Astrocyte (in vitro differentiated cells and primary cell): Measurements from ENCODE around the gene MKKS. TPM values are rescaled to one million over a fixed set of nuclear protein-coding genes. Genes with fewer than 3 reads are reported as not detected.

Experiments used
- DNase-seq: peaks from one replicate; pipeline ENCODE4 v3.0.0-alpha.2; 2010; ENCODE audit warnings: low read depth
- FAIRE-seq: peaks from 2 replicates; lab custom pipeline; 2011; peaks lifted over from hg19 to GRCh38; lab: Jason Lieb, UNC
- H2AFZ ChIP-seq: 2 replicates; pipeline ENCODE4 v1.6.0; 2012; ENCODE audit warnings: low read depth, low read length, inconsistent platforms
- H3K27ac ChIP-seq: 2 replicates; pipeline ENCODE4 v1.5.1; 2011; ENCODE audit warnings: low read depth, low read length, inconsistent platforms
- H3K27me3 ChIP-seq: 2 replicates; pipeline ENCODE4 v1.6.0; 2011; ENCODE audit warnings: low read length, inconsistent platforms; ENCODE audit not compliant: insufficient read depth
- H3K36me3 ChIP-seq: 2 replicates; pipeline ENCODE4 v1.5.1; 2011; ENCODE audit warnings: low read length, inconsistent platforms; ENCODE audit not compliant: insufficient read depth
- H3K4me1 ChIP-seq: 2 replicates; pipeline ENCODE4 v1.5.1; 2011; ENCODE audit warnings: low read length, inconsistent platforms; ENCODE audit not compliant: insufficient read depth
- H3K4me2 ChIP-seq: 2 replicates; pipeline ENCODE4 v1.6.0; 2012; ENCODE audit warnings: low read length, inconsistent platforms
- H3K4me3 ChIP-seq: 2 replicates; pipeline ENCODE4 v1.5.1; 2011; ENCODE audit warnings: low read depth, mild to moderate bottlenecking, low read length, inconsistent platforms; ENCODE audit not compliant: insufficient read depth
- H3K79me2 ChIP-seq: 2 replicates; pipeline ENCODE4 v1.6.0; 2012; ENCODE audit warnings: mild to moderate bottlenecking, low read length, inconsistent platforms; ENCODE audit not compliant: insufficient read depth
- H3K9ac ChIP-seq: 2 replicates; pipeline ENCODE4 v1.6.0; 2012; ENCODE audit warnings: mild to moderate bottlenecking, low read length, inconsistent platforms
- H3K9me3 ChIP-seq: 2 replicates; pipeline ENCODE4 v1.5.1; 2012; ENCODE audit warnings: low read depth, mild to moderate bottlenecking, low read length, inconsistent platforms; ENCODE audit not compliant: insufficient read depth
- H4K20me1 ChIP-seq: 2 replicates; pipeline ENCODE4 v1.6.0; 2012; ENCODE audit warnings: low read length, inconsistent platforms; ENCODE audit not compliant: insufficient read depth
- H3K27ac Mint-ChIP-seq: one replicate; pipeline ENCODE4 v1.8.0; 2021; ENCODE audit warnings: mild to moderate bottlenecking, mixed read lengths; ENCODE audit not compliant: unreplicated experiment
- H3K27me3 Mint-ChIP-seq: one replicate; pipeline ENCODE4 v1.8.0; 2021; ENCODE audit warnings: low read depth, mixed read lengths; ENCODE audit not compliant: unreplicated experiment
- H3K36me3 Mint-ChIP-seq: one replicate; pipeline ENCODE4 v1.8.0; 2021; ENCODE audit warnings: low read depth, mixed read lengths; ENCODE audit not compliant: unreplicated experiment
- H3K4me1 Mint-ChIP-seq: one replicate; pipeline ENCODE4 v1.8.0; 2021; ENCODE audit warnings: low read depth, mixed read lengths; ENCODE audit not compliant: unreplicated experiment
- H3K4me3 Mint-ChIP-seq: one replicate; pipeline ENCODE4 v1.8.0; 2021; ENCODE audit warnings: mild to moderate bottlenecking, moderate library complexity, mixed read lengths; ENCODE audit not compliant: unreplicated experiment
- H3K9me3 Mint-ChIP-seq: one replicate; pipeline ENCODE4 v1.8.0; 2021; ENCODE audit warnings: mild to moderate bottlenecking, mixed read lengths; ENCODE audit not compliant: unreplicated experiment
- CTCF ChIP-seq: IDR thresholded peaks from 2 replicates; pipeline ENCODE4 v1.5.1; 2011; ENCODE audit warnings: low read depth, mild to moderate bottlenecking, inconsistent platforms, low read length, moderate library complexity; ENCODE audit not compliant: insufficient read depth
- EZH2 ChIP-seq: IDR thresholded peaks from 2 replicates; pipeline ENCODE4 v1.6.1; 2012; ENCODE audit warnings: mild to moderate bottlenecking, low read length, inconsistent platforms; ENCODE audit not compliant: insufficient read depth
- total RNA-seq: library from RNA; stranded (reverse); gene quantifications from 2 replicates; pipeline ENCODE4 v1.2.1, GENCODE V29; 2021

Gene MKKS
- total RNA-seq, 1 donor from 2014 or later, result 13.4 TPM

- DNase-seq, result no peak
- H3K27ac Mint-ChIP-seq, result no peak overlapping the region
Measured at GRCh38 chr20:10371467-10371866, 62.6 kb downstream of the MKKS start.

GRCh38 chr20:10370091-10370887 is 63.7 kb downstream of the MKKS start:
- FAIRE-seq (no peak), DNase-seq (peak; percentile 76)
- H3K4me1 Mint-ChIP-seq, result peaks cover 9% of the 10 kb centered on the region
- no peak overlapping the region for H2AFZ ChIP-seq
- peak overlapping the region; percentile 47 for H3K4me2 ChIP-seq
- no peaks in the 10 kb centered on the region for H3K79me2 ChIP-seq
- H3K9ac ChIP-seq, result peak overlapping the region; percentile 15
- no peaks in the 10 kb centered on the region for H3K36me3 Mint-ChIP-seq
- no peaks in the 10 kb centered on the region for H3K9me3 ChIP-seq
- H3K4me1 ChIP-seq, result peaks cover 10% of the 10 kb centered on the region
- H3K9me3 Mint-ChIP-seq, result no peaks in the 10 kb centered on the region
- no peak for TF ChIP-seq CTCF
- TF ChIP-seq EZH2, result no peak
- H3K27me3 ChIP-seq, result no peaks in the 10 kb centered on the region
- no peaks in the 10 kb centered on the region for H4K20me1 ChIP-seq
- no peak overlapping the region for H3K4me3 ChIP-seq
- no peak overlapping the region for H3K4me3 Mint-ChIP-seq
- H3K27ac ChIP-seq, result peak overlapping the region; percentile 15
- H3K36me3 ChIP-seq, result no peaks in the 10 kb centered on the region
- H3K27me3 Mint-ChIP-seq, result no peaks in the 10 kb centered on the region
- H3K27ac Mint-ChIP-seq, result no peak overlapping the region

More at GRCh38 chr20:10371467-10371866, 62.6 kb downstream of the MKKS start:
- H3K4me3 ChIP-seq, result no peak overlapping the region
- H3K4me2 ChIP-seq, result no peak overlapping the region
- H3K79me2 ChIP-seq, result no peaks in the 10 kb centered on the region
- Mint-ChIP-seq H3K4me1 (peaks cover 13% of the 10 kb centered on the region), H3K4me3 (no peak overlapping the region), H3K27me3 (no peaks in the 10 kb centered on the region), H3K9me3 (no peaks in the 10 kb centered on the region), H3K36me3 (no peaks in the 10 kb centered on the region)
- peaks cover 16% of the 10 kb centered on the region for H3K4me1 ChIP-seq
- TF ChIP-seq EZH2 (no peak), CTCF (no peak)
- no peaks in the 10 kb centered on the region for H3K27me3 ChIP-seq
- no peaks in the 10 kb centered on the region for H4K20me1 ChIP-seq
- no peak overlapping the region for H3K27ac ChIP-seq
- no peak overlapping the region for H2AFZ ChIP-seq
- no peaks in the 10 kb centered on the region for H3K36me3 ChIP-seq
- FAIRE-seq, result no peak
- no peaks in the 10 kb centered on the region for H3K9me3 ChIP-seq
- no peak overlapping the region for H3K9ac ChIP-seq

- peak overlapping the region; percentile 15 for H3K27ac ChIP-seq
- H3K27ac Mint-ChIP-seq, result no peak overlapping the region
- peak overlapping the region; percentile 47 for H3K4me2 ChIP-seq
- no peak overlapping the region for H3K4me3 ChIP-seq
- H3K4me3 Mint-ChIP-seq, result no peak overlapping the region
- H3K4me1 Mint-ChIP-seq, result peaks cover 9% of the 10 kb centered on the region
- no peaks in the 10 kb centered on the region for H3K27me3 ChIP-seq
- no peaks in the 10 kb centered on the region for H3K79me2 ChIP-seq
- H3K4me1 ChIP-seq, result peaks cover 10% of the 10 kb centered on the region
- H3K27me3 Mint-ChIP-seq, result no peaks in the 10 kb centered on the region
- H3K36me3 Mint-ChIP-seq, result no peaks in the 10 kb centered on the region
- FAIRE-seq (no peak), DNase-seq (peak; percentile 72)
- H3K9me3 ChIP-seq, result no peaks in the 10 kb centered on the region
- H3K36me3 ChIP-seq, result no peaks in the 10 kb centered on the region
- no peaks in the 10 kb centered on the region for H4K20me1 ChIP-seq
- no peak for TF ChIP-seq CTCF
- no peak for TF ChIP-seq EZH2
- no peak overlapping the region for H2AFZ ChIP-seq
- H3K9ac ChIP-seq, result peak overlapping the region; percentile 15
- H3K9me3 Mint-ChIP-seq, result no peaks in the 10 kb centered on the region
Measured at GRCh38 chr20:10369723-10370090, 64.3 kb downstream of the MKKS start.
